HG02938 (cell line): Measurements from ENCODE around the gene BEX2.

Source experiments
- ATAC-seq: cut with Tn5 transposase; IDR thresholded peaks from one replicate; pipeline ENCODE4 v1.9.1; 2021; ENCODE audit warnings: mild to moderate bottlenecking, moderate library complexity; ENCODE audit not compliant: unreplicated experiment

BEX2 gene

GRCh38 chrX:103274284-103274683 lies 36.5 kb downstream of the BEX2 start:
- no peak for ATAC-seq
